SK-N-SH treated with all-trans-retinoic acid at 6 μM for 48 hours (cell line): ENCODE measurements around the gene ZFYVE28.

Source experiments
- ATAC-seq: fragments of 200-7000 bp; cut with Tn5 transposase; 3 replicates; pipeline ENCODE4 v1.9.1; 2020; ENCODE audit warnings: mild to moderate bottlenecking, moderate library complexity
- ARNTL ChIP-seq: fragments of 450-650 bp; formaldehyde crosslinking; IDR thresholded peaks from 2 replicates; pipeline ENCODE4 v1.5.0; 2020; ENCODE audit warnings: low read depth, mild to moderate bottlenecking, moderate library complexity, borderline replicate concordance
- BACH2 ChIP-seq: fragments of 250-450 bp; sonication (Bioruptor Pico); IDR thresholded peaks from 2 replicates; pipeline ENCODE4 v1.9.0; 2021; ENCODE audit warnings: mild to moderate bottlenecking, borderline replicate concordance
- CSDC2 ChIP-seq: fragments of 250-450 bp; sonication (Bioruptor Pico); IDR thresholded peaks from 2 replicates; pipeline ENCODE4 v1.5.0; 2020; ENCODE audit warnings: mild to moderate bottlenecking, moderate library complexity
- ESRRG ChIP-seq: fragments of 250-450 bp; sonication (Bioruptor Pico); IDR thresholded peaks from 2 replicates; pipeline ENCODE4 v1.6.1; 2021; ENCODE audit warnings: mild to moderate bottlenecking
- ISL1 ChIP-seq: fragments of 250-450 bp; sonication (Bioruptor Pico); IDR thresholded peaks from 2 replicates; pipeline ENCODE4 v2.1.2; 2022; ENCODE audit warnings: mild to moderate bottlenecking, moderate library complexity
- OSR1 ChIP-seq: fragments of 250-450 bp; sonication (Bioruptor Pico); IDR thresholded peaks from 2 replicates; pipeline ENCODE4 v1.8.0; 2022; ENCODE audit warnings: moderate library complexity, mild to moderate bottlenecking, inconsistent platforms
- PATZ1 ChIP-seq: fragments of 250-450 bp; sonication (Bioruptor Pico); IDR thresholded peaks from 2 replicates; pipeline ENCODE4 v1.8.0; 2020; ENCODE audit warnings: mild to moderate bottlenecking, moderate library complexity, borderline replicate concordance
- PPARA ChIP-seq: fragments of 250-450 bp; sonication (Bioruptor Pico); IDR thresholded peaks from 2 replicates; pipeline ENCODE4 v1.5.0; 2020; ENCODE audit warnings: mild to moderate bottlenecking, borderline replicate concordance
- RARB ChIP-seq: fragments of 250-450 bp; sonication (Bioruptor Pico); IDR thresholded peaks from 2 replicates; pipeline ENCODE4 v1.8.0; 2021; ENCODE audit warnings: mild to moderate bottlenecking, moderate library complexity
- SNAI2 ChIP-seq: fragments of 250-450 bp; sonication (Bioruptor Pico); IDR thresholded peaks from 2 replicates; pipeline ENCODE4 v1.5.0; 2020; ENCODE audit warnings: mild to moderate bottlenecking, moderate library complexity
- TCF4 ChIP-seq: fragments of 250-450 bp; sonication (Bioruptor Pico); IDR thresholded peaks from 2 replicates; pipeline ENCODE4 v1.8.0; 2021; ENCODE audit warnings: mild to moderate bottlenecking, moderate library complexity, borderline replicate concordance
- TOX ChIP-seq: fragments of 250-450 bp; sonication (Bioruptor Pico); IDR thresholded peaks from 2 replicates; pipeline ENCODE4 v1.8.0; 2021; ENCODE audit warnings: mild to moderate bottlenecking, moderate library complexity, borderline replicate concordance
- TSHZ2 ChIP-seq: fragments of 250-450 bp; sonication (Bioruptor Pico); IDR thresholded peaks from 2 replicates; pipeline ENCODE4 v1.5.0; 2020; ENCODE audit warnings: mild to moderate bottlenecking, moderate library complexity
- ZC3H10 ChIP-seq: fragments of 250-450 bp; sonication (Bioruptor Pico); IDR thresholded peaks from 2 replicates; pipeline ENCODE4 v1.5.1; 2021; ENCODE audit warnings: mild to moderate bottlenecking, moderate library complexity
- ZFP3 ChIP-seq: fragments of 250-450 bp; sonication (Bioruptor Pico); IDR thresholded peaks from 2 replicates; pipeline ENCODE4 v1.5.0; 2020; ENCODE audit warnings: mild to moderate bottlenecking, moderate library complexity
- ZFP30 ChIP-seq: fragments of 450-650 bp; formaldehyde crosslinking; IDR thresholded peaks from 2 replicates; pipeline ENCODE4 v1.5.0; 2022; ENCODE audit warnings: mild to moderate bottlenecking, moderate library complexity
- ZNF565 ChIP-seq: fragments of 450-650 bp; formaldehyde crosslinking; conservative IDR thresholded peaks from 2 replicates; pipeline ENCODE4 v1.5.0; 2020; ENCODE audit warnings: low read depth, mild to moderate bottlenecking, moderate library complexity
- ZNF70 ChIP-seq: fragments of 450-650 bp; formaldehyde crosslinking; IDR thresholded peaks from 2 replicates; pipeline ENCODE4 v1.5.0; 2020; ENCODE audit warnings: mild to moderate bottlenecking, moderate library complexity
- ZNF8 ChIP-seq: fragments of 450-650 bp; formaldehyde crosslinking; IDR thresholded peaks from 2 replicates; pipeline ENCODE4 v1.5.0; 2020; ENCODE audit warnings: mild to moderate bottlenecking, moderate library complexity
- TF ChIP-seq, protein P1 (sequence below): fragments of 250-450 bp; sonication (Bioruptor Pico); IDR thresholded peaks from 2 replicates; pipeline ENCODE4 v1.5.1; 2021; ENCODE audit warnings: mild to moderate bottlenecking, moderate library complexity

Gene ZFYVE28

GRCh38 chr4:2360396-2360730 is 58.1 kb downstream of the ZFYVE28 start:
- TF ChIP-seq ZC3H10 (CRISPR knock-in tag) (no peak), OSR1 (CRISPR knock-in tag) (no peak), ISL1 (no peak), ZNF8 (CRISPR knock-in tag) (no peak), ZNF565 (CRISPR knock-in tag) (no peak), ZFP3 (CRISPR knock-in tag) (no peak), ARNTL (CRISPR knock-in tag) (no peak), SNAI2 (CRISPR knock-in tag) (no peak), BACH2 (CRISPR knock-in tag) (no peak), TCF4 (CRISPR knock-in tag) (no peak), TOX (no peak), CSDC2 (CRISPR knock-in tag) (no peak), PATZ1 (no peak), RARB (CRISPR knock-in tag) (no peak), ZFP30 (CRISPR knock-in tag) (no peak), ZNF70 (CRISPR knock-in tag) (no peak), ESRRG (CRISPR knock-in tag) (no peak), PPARA (CRISPR knock-in tag) (no peak)
- TF ChIP-seq, protein P1, sequence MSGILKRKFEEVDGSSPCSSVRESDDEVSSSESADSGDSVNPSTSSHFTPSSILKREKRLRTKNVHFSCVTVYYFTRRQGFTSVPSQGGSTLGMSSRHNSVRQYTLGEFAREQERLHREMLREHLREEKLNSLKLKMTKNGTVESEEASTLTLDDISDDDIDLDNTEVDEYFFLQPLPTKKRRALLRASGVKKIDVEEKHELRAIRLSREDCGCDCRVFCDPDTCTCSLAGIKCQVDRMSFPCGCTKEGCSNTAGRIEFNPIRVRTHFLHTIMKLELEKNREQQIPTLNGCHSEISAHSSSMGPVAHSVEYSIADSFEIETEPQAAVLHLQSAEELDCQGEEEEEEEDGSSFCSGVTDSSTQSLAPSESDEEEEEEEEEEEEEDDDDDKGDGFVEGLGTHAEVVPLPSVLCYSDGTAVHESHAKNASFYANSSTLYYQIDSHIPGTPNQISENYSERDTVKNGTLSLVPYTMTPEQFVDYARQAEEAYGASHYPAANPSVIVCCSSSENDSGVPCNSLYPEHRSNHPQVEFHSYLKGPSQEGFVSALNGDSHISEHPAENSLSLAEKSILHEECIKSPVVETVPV, result no peak
- ATAC-seq, result no peak

DNA sequence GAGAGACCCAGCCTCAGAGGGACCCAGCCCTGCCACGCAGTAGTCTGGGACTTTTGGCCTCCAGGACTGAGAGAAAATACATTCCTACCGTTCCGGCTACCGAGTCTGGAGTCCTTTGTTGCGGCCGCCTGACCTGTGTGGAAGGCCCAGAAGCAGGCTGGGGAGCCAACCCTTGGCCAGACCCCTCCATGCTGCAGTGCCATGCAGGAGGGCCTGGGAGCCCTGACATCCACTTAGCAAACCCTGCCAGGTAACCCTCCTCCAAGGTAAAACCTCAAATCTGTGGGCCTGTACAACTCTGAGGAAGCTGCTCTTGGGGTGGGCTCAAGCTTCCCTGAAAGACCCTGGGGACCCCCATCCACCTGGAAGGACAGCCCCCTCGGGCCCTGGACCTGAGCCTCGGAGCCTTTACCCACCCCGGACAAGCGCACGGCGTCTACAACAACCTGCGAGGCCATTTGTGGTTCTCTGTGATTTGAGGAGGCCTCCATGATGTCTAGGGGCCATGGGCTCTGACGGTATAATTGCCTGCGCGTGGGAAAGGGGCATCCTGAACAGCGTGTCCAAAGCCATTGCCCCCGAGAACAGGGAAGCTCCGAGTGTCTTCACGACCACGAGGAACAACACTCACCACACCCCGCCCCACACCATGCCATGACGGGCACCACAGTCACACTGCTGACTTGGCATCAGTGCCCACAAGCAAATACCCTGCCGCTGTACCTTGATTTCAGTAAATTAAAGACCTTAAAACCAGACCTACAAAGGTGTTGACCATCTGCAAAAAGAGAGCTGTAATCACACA is 58.7 kb downstream of the ZFYVE28 start:
- no peak for TF ChIP-seq TSHZ2 (CRISPR knock-in tag)
- no peak for ATAC-seq

- ATAC-seq, result no peak
Measured at GRCh38 chr4:2357821-2358745, 60.4 kb downstream of the ZFYVE28 start.

DNA sequence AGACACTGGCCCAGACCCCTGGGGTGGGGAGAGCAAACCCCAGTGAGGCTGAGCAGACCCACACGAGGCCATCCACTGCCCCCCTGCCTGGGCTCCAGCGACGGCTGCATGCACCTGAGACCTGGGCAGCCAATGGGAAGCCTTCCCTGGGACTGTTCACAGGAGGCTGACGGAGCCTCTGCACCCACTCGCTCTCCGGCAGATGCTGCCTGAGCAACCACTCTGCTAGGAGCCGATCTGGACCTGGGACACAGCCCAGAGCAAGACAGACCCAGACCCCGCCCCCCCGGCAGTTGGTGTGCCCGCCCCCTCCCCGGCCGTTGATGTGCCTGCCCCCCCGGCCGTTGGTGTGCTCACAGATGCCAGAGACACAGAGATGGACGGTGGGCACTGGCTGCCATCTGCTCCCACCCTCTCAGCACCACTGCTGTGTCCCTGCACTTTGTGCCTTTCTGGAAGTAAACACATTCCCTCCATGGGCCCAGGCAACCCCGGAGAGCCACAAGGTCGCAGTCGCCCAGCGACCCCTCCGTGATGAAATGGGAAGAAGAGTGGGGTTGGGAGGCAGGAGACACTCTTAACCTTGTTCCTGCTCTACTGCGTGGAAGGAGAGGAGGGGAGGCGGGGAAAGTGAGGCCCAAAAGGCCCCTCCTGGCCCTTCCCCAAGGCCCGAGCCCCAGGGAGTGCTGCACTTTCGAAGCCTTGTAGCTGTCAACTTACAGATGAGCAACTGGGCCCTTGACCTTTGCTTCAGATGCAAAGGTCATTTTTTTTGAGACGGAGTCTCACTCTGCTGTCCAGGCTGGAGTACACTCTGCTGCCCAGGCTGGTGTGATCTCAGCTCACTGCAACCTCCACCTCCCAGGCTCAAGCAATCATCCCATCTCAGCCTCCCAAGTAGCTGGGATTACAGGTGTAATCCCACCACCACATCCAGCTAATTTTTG is 62.0 kb downstream of the ZFYVE28 start:
- TF ChIP-seq ZNF8 (CRISPR knock-in tag), result no peak
- TF ChIP-seq, all 23 proteins: peak for 0
- no peak for ATAC-seq

More at GRCh38 chr4:2357821-2358745, 60.4 kb downstream of the ZFYVE28 start:
- TF ChIP-seq OSR1 (CRISPR knock-in tag) (no peak), ZNF565 (CRISPR knock-in tag) (no peak), ESRRG (CRISPR knock-in tag) (no peak)
